HepG2 (cell line): ENCODE measurements around the gene CATSPERD. TPM values are rescaled to one million over a fixed set of nuclear protein-coding genes. Genes with fewer than 3 reads are reported as not detected.
A peak's percentile ranks its signal among the peaks of the same experiment; 100 is the strongest.

Experiments used
- ATF7 ChIP-seq, 2 experiments: fragments of 450-650 bp in 1 of 2; sonication (generic) in 1 of 2; formaldehyde crosslinking in 1 of 2; IDR thresholded peaks; 2 replicates each; pipeline versions ENCODE4 v1.4.0 to v1.6.1; 2016 to 2020; ENCODE audit warnings: antibody characterized with exemption in 1 of 2, mild to moderate bottlenecking in 1 of 2, missing genetic modification reagents in 1 of 2
- BRCA1 ChIP-seq: sonication (generic); formaldehyde crosslinking; IDR thresholded peaks from 2 replicates; pipeline ENCODE4 v1.4.0; 2020; ENCODE audit warnings: missing genetic modification reagents
- CEBPB ChIP-seq: IDR thresholded peaks from 2 replicates; pipeline ENCODE4 v1.6.1; 2011; ENCODE audit warnings: low read depth, low read length, improper control_type of control experiment, borderline replicate concordance
- GLI4 ChIP-seq: sonication (generic); formaldehyde crosslinking; IDR thresholded peaks from 2 replicates; pipeline ENCODE4 v1.5.1; 2020; ENCODE audit warnings: missing genetic modification reagents, mild to moderate bottlenecking, moderate library complexity, borderline replicate concordance
- GZF1 ChIP-seq: sonication (generic); formaldehyde crosslinking; IDR thresholded peaks from 2 replicates; pipeline ENCODE4 v1.5.1; 2020; ENCODE audit warnings: mild to moderate bottlenecking, missing genetic modification reagents
- HMG20A ChIP-seq: IDR thresholded peaks from 2 replicates; pipeline ENCODE4 v1.6.1; 2016; ENCODE audit warnings: borderline replicate concordance
- HNF1A ChIP-seq, 2 experiments: sonication (generic) in 1 of 2; formaldehyde crosslinking in 1 of 2; IDR thresholded peaks; 2 replicates each; pipeline versions ENCODE4 v1.4.0 to v1.6.1; 2016 to 2020; ENCODE audit warnings: borderline replicate concordance in 1 of 2, low read depth in 1 of 2, mild to moderate bottlenecking in 1 of 2, missing genetic modification reagents in 1 of 2
- IKZF5 ChIP-seq: IDR thresholded peaks from 2 replicates; pipeline ENCODE4 v1.6.1; 2018; ENCODE audit warnings: missing genetic modification reagents, mild to moderate bottlenecking, missing compliant biosample characterization
- LRRFIP1 ChIP-seq: sonication (generic); formaldehyde crosslinking; conservative IDR thresholded peaks from 2 replicates; pipeline ENCODE4 v1.4.0; 2020; ENCODE audit warnings: missing genetic modification reagents
- NAIF1 ChIP-seq: sonication (generic); formaldehyde crosslinking; IDR thresholded peaks from 2 replicates; pipeline ENCODE4 v1.5.0; 2020; ENCODE audit warnings: mild to moderate bottlenecking, missing genetic modification reagents, borderline replicate concordance
- POGZ ChIP-seq: sonication (generic); formaldehyde crosslinking; IDR thresholded peaks from 2 replicates; pipeline ENCODE4 v1.4.0; 2020; ENCODE audit warnings: mild to moderate bottlenecking, missing genetic modification reagents
- RARG ChIP-seq: sonication (generic); formaldehyde crosslinking; IDR thresholded peaks from 2 replicates; pipeline ENCODE4 v1.4.0; 2020; ENCODE audit warnings: low read depth, mild to moderate bottlenecking, missing genetic modification reagents
- TFDP1 ChIP-seq: IDR thresholded peaks from 2 replicates; pipeline ENCODE4 v1.6.1; 2016; ENCODE audit warnings: missing compliant biosample characterization, missing genetic modification reagents, borderline replicate concordance
- ZFP90 ChIP-seq: sonication (generic); formaldehyde crosslinking; IDR thresholded peaks from 2 replicates; pipeline ENCODE4 v1.8.0; 2022; ENCODE audit warnings: missing genetic modification reagents, mild to moderate bottlenecking, inconsistent platforms, borderline replicate concordance
- ZMYM3 ChIP-seq: sonication (generic); formaldehyde crosslinking; IDR thresholded peaks from 2 replicates; pipeline ENCODE4 v1.5.1; 2020; ENCODE audit warnings: mild to moderate bottlenecking, missing genetic modification reagents
- ZNF235 ChIP-seq: sonication (generic); formaldehyde crosslinking; IDR thresholded peaks from 2 replicates; pipeline ENCODE4 v1.8.1; 2023; ENCODE audit warnings: mild to moderate bottlenecking, missing genetic modification reagents, borderline replicate concordance
- ZNF431 ChIP-seq: sonication (generic); formaldehyde crosslinking; IDR thresholded peaks from 2 replicates; pipeline ENCODE4 v1.9.0; 2022; ENCODE audit warnings: missing genetic modification reagents, low read depth, mild to moderate bottlenecking, borderline replicate concordance
- polyA plus RNA-seq, 8 experiments: library from polyadenylated mRNA; depleted of rRNA in 3 of 8; stranded (reverse) in 7 of 8; unstranded in 1 of 8; fragments of >200 nt; fragmentation: Illumina TruSeq in 4 of 8; extraction: Trizol in 4 of 8; gene quantifications; 2 replicates each; pipeline versions ENCODE4 v1.2.1 to v1.2.3, GENCODE V29; 2011 to 2016; ENCODE audit warnings: low read depth in 4 of 8, missing spikeins in 1 of 8, mixed read lengths in 1 of 8; ENCODE audit not compliant: insufficient read depth in 1 of 8
- total RNA-seq, 5 experiments: library from RNA; depleted of rRNA; stranded (reverse); fragments of >200 nt; fragmentation: Illumina TruSeq; extraction: Trizol; gene quantifications; 2 replicates each; pipeline ENCODE4 v1.2.3, GENCODE V29; 2016; ENCODE audit warnings: low read depth in 1 of 5

Gene CATSPERD
- total and polyA plus RNA-seq, 2 of the 13 experiments (the other 11 are each of a cell fraction or from before 2014, with no cell fraction given) = 0.04 TPM; not detected in 1

GRCh38 chr19:5800361-5801270, 80.2 kb downstream of the CATSPERD start (continued):
- TF ChIP-seq HNF1A (IDR thresholded peaks at IDR 0.05; ENCODE audit: low read depth) (0 out of 2 replicates have a peak, but pooled peaks have one; percentile 30), HNF1A (CRISPR knock-in tag; IDR thresholded peaks at IDR 0.05; ENCODE audit: borderline replicate concordance) (no peak; the same call in 1 of the 2 replicates), POGZ (CRISPR knock-in tag) (peak; percentile 61), ZNF235 (CRISPR knock-in tag) (no peak), TFDP1 (CRISPR knock-in tag) (no peak), ATF7 (IDR thresholded peaks at IDR 0.05) (no peak), ATF7 (CRISPR knock-in tag; IDR thresholded peaks at IDR 0.05) (no peak), CEBPB (peak; percentile 59; the same call in 1 of the 2 replicates), ZNF431 (CRISPR knock-in tag) (no peak), ZFP90 (0 out of 2 replicates have a peak, but pooled peaks have one; percentile 11), RARG (CRISPR knock-in tag) (no peak), HMG20A (peak; percentile 28; the same call in 1 of the 2 replicates), BRCA1 (no peak), ZMYM3 (CRISPR knock-in tag) (peak; percentile 97), GLI4 (CRISPR knock-in tag) (no peak), IKZF5 (CRISPR knock-in tag) (no peak), NAIF1 (peak; percentile 77; the same call in 1 of the 2 replicates), GZF1 (no peak), LRRFIP1 (CRISPR knock-in tag) (no peak)
